ENCODE results near the gene TMEM256. TPM values are rescaled to one million over a fixed set of nuclear protein-coding genes. Genes with fewer than 3 reads are reported as not detected.

The TMEM256 gene
- total and polyA plus RNA-seq, 9 donors: 44.0 to 133 (median 85.2) TPM

GRCh38 chr17:7419819-7420610 lies 16.1 kb upstream of the TMEM256 start, which contains the start of gene SPEM1:
SPEM1 (plus strand) TSS chr17:7420324; CDS start chr17:7420385, 61 bp downstream.
- H3K4me3 ChIP-seq: no peak within 1 kb of the TSS
- no peak within 1 kb of the TSS for H3K27ac ChIP-seq
- no peaks in the 10 kb centered on the region for H3K27me3 ChIP-seq
- H3K9me3 ChIP-seq: no peaks in the 10 kb centered on the region
- H3K4me1 ChIP-seq (ENCODE audit: insufficient read depth): no peaks in the 10 kb centered on the region
- DNase-seq: no peak
- TF ChIP-seq CTCF (IDR thresholded peaks at IDR 0.05) (no peak), EP300 (IDR thresholded peaks at IDR 0.05) (no peak), POLR2A (IDR thresholded peaks at IDR 0.05) (no peak)
- intact Hi-C loops (cut with DNase I): no loop called here
- 65 to 72% (median 67%) methylated on average over 14 to 17 of the region's 17 CpGs for WGBS, 3 donors
- no peaks in the 10 kb centered on the region for H3K36me3 ChIP-seq

- H3K27me3 ChIP-seq: no peaks in the 10 kb centered on the region
- WGBS, 3 donors: 65 to 70% (median 65%) methylated on average over 18 of the region's 18 CpGs
- DNase-seq: no peak
- no peaks in the 10 kb centered on the region for H3K36me3 ChIP-seq
- no peak overlapping the region for H3K27ac ChIP-seq
- no peaks in the 10 kb centered on the region for H3K4me1 ChIP-seq (ENCODE audit: insufficient read depth)
- H3K9me3 ChIP-seq: no peaks in the 10 kb centered on the region
- TF ChIP-seq EP300 (IDR thresholded peaks at IDR 0.05) (no peak), CTCF (IDR thresholded peaks at IDR 0.05) (no peak), POLR2A (IDR thresholded peaks at IDR 0.05) (no peak)
- no peak overlapping the region for H3K4me3 ChIP-seq
- intact Hi-C loops (cut with DNase I): no loop called here
These were observed 14.7 kb upstream of the TMEM256 start for GRCh38 chr17:7418472-7419152.

GRCh38 chr17:7417056-7417655 lies 13.3 kb upstream of the TMEM256 start:
- intact Hi-C loops (cut with DNase I): no loop called here
- no peaks in the 10 kb centered on the region for H3K9me3 ChIP-seq
- 93 to 95% (median 94%) methylated on average over 48 to 54 of the region's 54 CpGs for WGBS, 3 donors
- H3K36me3 ChIP-seq: no peaks in the 10 kb centered on the region
- no peak for DNase-seq
- no peaks in the 10 kb centered on the region for H3K4me1 ChIP-seq (ENCODE audit: insufficient read depth)
- no peak overlapping the region for H3K27ac ChIP-seq
- no peak overlapping the region for H3K4me3 ChIP-seq
- no peak for TF ChIP-seq POLR2A (IDR thresholded peaks at IDR 0.05)
- TF ChIP-seq EP300 (IDR thresholded peaks at IDR 0.05): no peak
- no peak for TF ChIP-seq CTCF (IDR thresholded peaks at IDR 0.05)
- H3K27me3 ChIP-seq: no peaks in the 10 kb centered on the region

- Histone ChIP-seq H3K4me3 (no peak overlapping the region), H3K27me3 (no peaks in the 10 kb centered on the region), H3K4me1 (ENCODE audit: insufficient read depth) (no peaks in the 10 kb centered on the region), H3K9me3 (no peaks in the 10 kb centered on the region), H3K27ac (no peak overlapping the region), H3K36me3 (no peaks in the 10 kb centered on the region)
- intact Hi-C loops (cut with DNase I): no loop called here
- WGBS, 3 donors: 69 to 71% (median 71%) methylated on average over 6 of the region's 6 CpGs
- TF ChIP-seq EP300 (IDR thresholded peaks at IDR 0.05) (no peak), POLR2A (IDR thresholded peaks at IDR 0.05) (no peak), CTCF (IDR thresholded peaks at IDR 0.05) (no peak)
- DNase-seq: no peak
These were observed 12.4 kb upstream of the TMEM256 start for GRCh38 chr17:7416323-7416722.

All from ovary (tissue), 9 donors.